GM21390 (cell line): ENCODE data around the gene GSDMA.

ENCODE experiments used
- ATAC-seq: cut with Tn5 transposase; IDR thresholded peaks from one replicate; pipeline ENCODE4 v1.9.1; 2021; ENCODE audit not compliant: unreplicated experiment

The GSDMA gene

DNA sequence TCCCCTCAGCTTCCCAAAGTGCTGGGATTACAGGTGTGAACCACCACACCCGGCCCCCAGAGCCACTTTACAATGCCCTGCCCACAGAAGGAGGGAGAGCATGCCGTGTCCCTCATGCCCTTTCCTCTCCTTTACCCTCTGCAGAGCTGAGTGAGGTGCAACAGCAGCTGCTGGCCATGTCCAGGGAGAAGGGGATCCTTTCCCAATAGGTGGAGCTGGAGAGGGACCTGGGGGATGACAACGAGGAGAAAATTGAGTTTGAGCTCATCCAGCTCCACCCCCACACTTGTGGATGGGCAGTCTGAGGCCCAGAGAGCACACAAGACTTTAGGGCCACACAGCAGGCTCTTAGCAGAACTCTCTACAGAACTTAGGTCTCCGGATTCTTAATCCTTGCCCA, 7.9 kb upstream of the GSDMA start:
- ATAC-seq = no peak

DNA sequence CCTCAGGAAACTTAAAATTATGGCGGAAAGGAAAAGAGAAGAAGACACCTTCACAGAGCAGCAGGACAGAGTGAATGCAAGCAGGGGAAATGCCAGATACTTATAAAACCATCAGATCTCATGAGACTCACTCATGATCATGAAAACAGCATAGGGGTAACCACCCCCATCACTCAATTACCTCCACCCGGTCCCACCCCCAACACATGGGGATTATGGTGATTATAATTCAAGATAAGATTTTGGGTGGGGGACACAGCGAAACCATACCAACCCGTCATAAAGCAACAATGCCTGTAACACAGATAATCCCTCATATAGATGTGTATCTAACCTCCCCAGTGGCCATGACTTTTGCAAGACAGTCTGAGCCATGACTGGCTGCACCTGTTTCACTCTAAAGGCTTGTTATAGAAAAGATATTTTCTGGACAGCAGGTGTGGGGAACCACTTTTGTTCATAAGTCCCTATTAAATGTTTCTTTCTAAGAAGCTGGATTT, 7.0 kb upstream of the GSDMA start:
- no peak for ATAC-seq

DNA sequence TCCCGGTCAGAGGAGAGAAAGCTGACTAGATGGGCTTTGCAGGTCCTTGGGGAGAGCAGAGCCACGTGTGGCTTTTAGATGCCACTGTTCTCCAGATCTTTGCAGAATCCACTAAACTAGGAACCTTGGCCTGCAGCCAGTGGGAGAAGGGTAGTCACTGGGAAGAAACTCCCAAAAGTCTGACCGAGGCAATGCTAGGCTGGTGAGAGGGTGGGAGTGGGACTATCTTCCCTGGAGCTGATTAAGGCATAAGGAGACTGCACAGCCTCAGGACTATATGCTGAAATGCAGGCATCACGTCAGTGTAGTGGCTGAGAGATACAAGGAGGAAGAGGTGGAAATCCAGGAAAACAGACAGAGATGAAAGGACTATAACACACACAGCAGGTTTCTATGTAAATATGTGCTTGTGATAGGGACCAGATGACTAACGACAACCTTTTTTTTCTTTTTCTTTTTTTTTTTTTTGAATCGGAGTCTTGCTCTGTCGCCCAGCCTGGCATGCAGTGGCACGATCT, 2.2 kb upstream of the GSDMA start:
- ATAC-seq = no peak

DNA sequence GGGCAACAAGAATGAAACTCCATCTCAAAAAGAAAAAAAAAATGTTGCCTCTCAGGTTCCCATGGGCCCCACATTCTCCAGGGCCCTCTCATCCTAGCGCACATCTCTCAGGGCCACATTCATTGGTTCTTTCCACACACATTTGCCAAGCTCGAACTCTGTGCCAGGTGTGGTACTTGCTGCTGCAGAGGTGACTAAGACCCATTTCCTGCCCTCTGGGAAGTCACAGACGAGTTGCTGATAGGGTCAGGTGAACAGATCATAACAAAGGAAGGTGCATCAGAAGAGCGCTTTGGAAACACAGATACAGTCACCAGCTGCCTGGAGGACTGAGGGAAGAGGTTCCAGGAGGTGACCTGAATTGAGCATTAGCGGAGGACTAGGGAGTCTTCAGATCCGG, 1.0 kb downstream of the GSDMA start:
- no peak for ATAC-seq

DNA sequence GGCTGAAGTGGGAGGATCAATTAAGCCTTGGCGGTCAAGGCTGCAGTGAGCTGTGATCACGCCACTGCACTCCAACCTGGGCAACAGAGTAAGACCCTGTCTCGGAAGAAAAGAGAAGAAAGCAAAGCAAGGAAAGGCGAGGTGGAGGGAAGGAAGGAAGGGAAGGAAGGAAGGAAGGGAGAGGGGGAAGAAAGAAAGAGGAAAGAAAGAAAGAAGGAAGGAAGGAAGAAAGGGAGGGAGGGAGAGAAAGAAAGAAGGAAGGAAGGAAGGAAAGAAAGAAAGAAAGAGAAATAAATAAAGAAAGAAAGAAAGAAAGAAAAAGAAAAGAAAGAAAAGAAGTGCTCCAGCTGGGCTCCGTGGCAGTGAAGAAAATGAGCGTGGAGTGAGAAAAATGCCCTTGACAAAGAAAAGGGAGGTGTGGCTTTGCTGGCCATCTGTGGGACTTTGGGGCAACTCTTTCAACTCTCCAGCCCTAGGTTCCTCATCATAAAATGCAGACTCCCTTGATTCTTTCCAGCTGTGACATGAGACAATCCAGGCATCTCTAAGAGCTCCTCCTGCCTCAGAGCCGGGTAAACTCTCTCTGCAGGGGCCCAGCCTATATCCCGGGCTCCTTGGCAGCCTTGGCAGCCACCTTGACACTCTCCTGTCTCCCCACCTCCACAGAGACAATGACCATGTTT, 2.4 kb downstream of the GSDMA start:
- ATAC-seq = no peak

DNA sequence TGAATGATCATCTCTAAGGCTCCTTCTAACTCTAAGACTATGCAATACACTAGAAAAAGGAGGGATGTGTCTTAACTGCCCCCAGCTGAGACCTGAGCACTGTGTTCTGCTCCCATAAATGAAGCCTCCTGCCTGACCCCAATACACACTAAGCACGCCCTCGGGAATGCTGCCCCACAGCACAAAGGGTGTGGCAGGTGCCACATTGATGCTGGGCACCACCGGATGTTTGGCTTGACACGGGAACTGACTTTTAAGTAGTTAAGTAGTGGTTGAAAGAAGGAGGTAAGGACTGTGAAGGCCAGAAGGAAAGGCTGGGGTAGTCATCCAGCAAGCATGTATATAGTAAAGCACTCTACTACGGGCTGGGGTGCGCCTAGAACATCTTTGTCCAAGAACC, 4.0 kb downstream of the GSDMA start:
- ATAC-seq = no peak

DNA sequence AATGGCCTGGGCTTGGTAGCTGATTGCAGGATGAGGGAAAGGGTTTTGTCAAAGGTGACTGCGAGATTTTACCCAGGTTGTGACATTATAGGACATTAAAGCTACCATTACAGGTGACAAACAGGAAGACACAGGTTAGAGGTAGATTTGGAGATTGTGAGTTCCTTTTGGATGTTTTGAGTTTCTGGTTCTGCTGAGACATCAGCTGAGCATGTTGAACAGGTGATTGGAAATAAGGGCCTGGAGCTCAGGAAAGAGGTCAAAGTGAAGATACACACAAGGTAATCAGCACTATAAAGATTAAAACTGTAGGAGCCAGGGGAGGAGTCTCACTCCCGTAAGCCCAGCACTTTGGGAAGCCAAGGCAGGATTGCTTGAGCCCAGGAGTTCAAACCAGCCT, 6.0 kb downstream of the GSDMA start:
- no peak for ATAC-seq

DNA sequence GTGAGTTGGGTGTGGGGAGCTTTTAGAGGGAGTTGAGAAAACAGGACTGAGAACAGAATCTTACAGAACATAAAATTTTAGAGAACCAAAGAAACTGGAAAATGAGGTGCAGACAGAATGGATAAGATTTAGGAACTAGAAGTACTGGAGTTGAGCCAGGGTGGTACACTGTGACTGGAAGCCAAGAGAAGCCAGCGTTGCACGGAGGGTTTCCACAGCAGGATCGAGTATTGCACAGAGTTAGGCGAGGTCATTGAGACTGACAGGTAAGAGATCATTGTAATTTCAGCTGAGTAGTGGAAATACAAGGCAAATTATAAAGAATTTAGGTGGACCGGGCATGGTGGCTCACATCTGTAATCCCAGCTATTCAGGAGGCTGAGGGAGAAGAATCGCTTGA, 6.6 kb downstream of the GSDMA start:
- ATAC-seq = no peak

DNA sequence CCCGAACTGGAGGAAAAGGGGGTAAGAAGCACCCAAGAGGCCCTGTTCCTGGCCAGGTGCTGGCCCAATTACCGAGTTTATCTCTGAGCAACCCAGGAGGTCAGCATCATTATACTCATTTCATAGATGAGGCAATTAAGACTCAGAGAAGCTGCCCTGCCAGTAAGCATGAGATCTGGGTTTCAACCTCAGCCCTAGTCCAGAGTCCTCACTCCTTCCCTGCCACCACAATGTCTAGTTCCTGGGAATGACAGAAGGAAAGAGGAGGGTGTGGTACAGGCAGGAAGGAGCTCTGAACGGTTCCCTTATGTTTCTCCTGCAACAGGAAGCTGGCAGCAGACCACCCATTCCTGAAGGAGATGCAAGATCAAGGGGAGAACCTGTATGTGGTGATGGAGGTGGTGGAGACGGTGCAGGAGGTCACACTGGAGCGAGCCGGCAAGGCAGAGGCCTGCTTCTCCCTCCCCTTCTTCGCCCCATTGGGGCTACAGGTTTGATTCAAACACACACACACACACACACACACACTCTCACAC, 7.4 kb downstream of the GSDMA start:
- no peak for ATAC-seq

DNA sequence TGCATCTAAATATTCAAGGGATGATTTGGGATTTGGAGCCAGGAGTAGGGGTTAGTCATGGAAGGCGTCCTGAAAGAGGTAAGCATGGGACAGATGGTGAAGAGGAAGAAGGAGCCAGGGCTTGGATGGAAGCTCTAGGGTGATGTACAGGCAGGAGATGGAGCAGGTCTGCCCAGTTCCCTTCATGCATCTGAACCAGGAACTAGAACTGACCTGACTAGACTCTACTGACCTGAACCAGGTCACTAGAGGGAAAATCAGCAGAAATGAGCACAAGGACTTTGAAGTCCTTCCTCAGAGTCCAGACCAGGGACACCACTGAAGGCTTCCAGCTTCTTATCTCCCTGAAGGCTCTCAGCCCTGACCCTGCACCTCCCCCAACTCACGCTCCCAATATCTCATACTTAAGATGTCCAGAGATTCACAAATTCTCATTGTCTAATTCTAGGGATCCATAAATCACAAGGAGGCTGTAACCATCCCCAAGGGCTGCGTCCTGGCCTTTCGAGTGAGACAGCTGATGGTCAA, 8.3 kb downstream of the GSDMA start:
- ATAC-seq = no peak

DNA sequence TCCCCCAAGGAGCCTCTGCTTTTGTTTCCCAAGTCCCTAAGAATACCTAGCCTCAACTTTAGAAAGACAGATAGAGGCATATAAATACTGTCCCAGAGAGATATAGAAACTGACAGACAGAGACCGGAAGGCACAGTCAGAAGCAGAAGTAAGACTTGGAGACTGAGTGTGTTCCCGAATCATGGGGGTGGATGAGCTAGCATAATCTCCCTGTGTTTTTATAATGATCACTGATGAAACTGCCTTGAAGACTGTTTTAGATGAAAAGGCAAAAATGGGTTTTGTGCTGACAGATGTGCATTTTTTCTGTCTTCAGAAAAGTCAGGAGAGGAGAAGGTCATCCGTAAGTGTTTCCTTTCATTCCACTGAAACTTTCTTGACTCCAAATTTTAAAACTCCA, 9.5 kb downstream of the GSDMA start:
- no peak for ATAC-seq

DNA sequence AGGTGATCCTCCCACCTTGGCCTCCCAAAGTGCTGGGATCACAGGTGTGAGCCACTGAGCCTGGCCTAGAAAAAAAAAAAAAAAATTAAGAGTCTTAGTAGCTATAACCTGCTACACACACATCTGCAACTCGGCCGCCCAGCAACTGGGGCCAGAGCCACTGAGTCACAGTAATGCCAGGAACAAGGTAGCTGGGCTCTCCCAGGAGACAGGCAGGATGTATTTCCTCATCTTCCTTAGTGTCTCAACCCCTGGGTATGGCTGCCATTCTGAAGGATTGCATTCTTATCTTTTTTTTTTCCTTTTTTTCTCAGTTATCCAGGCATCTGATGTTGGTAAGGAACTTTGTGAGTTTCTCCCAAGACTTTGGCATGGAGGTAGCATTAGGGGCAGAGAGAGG, 10.7 kb downstream of the GSDMA start:
- no peak for ATAC-seq

DNA sequence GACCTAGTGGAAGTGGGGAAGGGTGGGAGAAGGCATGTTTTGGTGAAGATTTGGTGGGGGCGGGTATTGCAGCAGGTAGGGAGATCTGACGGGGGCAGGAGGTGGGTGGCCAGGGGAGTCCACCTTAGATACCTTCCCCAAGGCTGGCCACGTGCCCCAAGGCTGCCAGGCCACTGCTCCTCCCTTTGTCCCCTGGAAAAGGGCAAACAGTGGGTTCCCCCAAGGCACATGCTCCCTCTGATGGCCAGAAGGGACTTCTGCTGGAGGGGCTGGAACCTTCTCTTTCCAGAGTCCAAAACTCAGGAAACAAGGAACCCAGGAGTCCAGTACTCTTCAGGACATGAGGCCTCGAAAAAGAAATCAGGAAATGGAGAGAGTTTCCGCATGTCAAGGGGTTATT, 11.6 kb downstream of the GSDMA start:
- ATAC-seq = no peak

DNA sequence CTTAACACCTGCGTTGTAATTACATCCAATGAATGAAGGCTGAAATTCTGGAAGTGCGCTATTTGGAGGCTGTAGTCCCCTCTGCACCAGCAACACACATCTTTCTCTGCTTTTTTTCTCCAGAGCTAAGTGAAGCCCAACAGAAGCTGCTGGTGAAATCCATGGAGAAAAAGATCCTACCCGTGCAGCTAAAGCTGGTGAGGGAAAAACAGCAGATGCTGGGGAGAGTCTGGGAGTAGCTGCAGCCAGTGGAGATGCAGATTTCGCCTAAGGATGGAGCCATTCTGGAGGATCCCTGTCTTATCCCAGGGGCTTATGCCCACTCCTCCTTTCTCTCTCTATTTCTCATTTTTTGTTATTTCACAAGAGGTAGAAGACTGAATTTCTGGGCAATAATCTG, 13.0 kb downstream of the GSDMA start:
- no peak for ATAC-seq

DNA sequence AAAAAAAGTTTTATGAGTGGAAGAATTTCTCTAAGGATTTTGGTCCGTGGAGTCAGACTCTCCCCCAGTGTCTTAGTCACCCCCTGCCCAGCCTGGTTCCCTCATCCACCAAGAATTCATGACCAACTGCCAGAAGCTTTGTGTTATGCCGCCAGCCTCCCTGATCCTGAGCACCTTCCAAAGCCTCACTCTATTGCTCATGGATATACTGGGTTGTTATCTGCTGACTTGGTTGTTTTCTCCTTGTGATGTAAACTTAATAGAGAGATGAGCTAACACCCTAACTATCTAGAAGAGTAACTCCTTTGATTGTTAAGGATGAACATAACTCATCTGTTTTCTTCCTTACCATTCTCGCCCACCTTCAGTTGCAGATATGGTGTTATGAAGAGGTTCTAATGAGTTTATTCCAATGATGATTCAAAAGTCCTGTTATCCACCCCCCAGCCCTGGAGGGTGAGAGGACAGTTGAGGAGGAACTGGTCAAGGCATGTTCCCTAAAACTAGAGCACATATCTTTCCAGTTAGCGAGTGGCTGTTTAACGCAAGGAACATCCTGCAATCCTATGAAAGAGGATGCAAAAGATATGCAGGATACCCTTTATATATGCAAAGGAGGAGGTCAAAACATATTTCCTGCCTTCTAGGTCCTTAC, 16.3 kb downstream of the GSDMA start:
- ATAC-seq = no peak

DNA sequence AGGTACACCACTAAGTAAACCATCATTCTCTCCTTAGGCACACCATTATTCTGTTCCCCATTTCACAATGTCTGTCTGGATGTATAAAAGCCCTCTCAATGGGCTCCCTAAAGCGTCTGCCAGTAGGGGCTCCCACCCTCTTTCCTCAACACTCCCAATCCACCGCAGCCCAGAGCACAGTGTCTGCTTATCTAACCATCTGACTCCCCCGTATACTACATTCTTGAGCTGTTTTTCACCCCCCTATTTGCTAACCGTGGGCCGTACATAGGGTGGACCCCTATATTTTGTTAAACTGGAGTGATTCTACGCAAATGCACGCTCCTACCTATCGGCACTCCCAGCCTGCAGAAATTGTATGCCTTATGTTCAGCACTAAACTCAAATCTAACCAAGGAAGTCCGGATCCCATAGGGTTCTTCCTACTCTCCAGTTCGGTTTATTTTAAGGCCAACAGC, 17.1 kb downstream of the GSDMA start:
- peak; percentile 15 for ATAC-seq

DNA sequence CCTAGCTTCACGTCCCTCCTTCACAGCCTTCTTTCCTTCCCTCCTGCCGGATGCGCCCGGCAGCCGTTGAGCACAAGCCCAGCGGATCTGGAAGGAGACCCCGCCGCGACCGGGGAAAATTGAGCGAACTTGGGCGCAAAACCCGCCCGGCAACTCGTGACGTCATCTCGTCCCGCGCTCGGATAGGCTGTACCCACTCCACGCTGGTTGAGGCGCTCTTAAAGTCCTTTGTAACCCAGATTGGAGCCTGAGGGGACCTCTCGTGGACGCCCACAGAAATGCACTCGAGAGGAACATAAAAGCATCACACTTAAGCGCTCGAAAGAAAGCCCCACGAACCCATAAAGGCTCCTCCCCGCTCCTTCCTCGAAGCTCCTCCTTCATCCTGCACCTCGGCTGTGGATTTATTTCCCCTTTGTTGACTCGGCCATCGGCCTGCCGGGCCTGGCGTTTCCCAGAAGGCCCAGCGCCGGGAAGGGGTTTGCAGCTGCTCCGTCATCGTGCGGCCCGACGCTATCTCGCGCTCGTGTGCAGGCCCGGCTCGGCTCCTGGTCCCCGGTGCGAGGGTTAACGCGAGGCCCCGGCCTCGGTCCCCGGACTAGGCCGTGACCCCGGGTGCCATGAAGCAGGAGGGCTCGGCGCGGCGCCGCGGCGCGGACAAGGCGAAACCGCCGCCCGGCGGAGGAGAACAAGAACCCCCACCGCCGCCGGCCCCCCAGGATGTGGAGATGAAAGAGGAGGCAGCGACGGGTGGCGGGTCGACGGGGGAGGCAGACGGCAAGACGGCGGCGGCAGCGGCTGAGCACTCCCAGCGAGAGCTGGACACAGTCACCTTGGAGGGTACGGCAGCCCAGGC, 17.8 kb downstream of the GSDMA start, which contains the start of gene PSMD3:
Gene PSMD3, plus strand, starts transcription at position 457 of the 856 bp plus-strand sequence. Its CDS starts 164 bp downstream, at position 621.
- peak; percentile 88 for ATAC-seq

DNA sequence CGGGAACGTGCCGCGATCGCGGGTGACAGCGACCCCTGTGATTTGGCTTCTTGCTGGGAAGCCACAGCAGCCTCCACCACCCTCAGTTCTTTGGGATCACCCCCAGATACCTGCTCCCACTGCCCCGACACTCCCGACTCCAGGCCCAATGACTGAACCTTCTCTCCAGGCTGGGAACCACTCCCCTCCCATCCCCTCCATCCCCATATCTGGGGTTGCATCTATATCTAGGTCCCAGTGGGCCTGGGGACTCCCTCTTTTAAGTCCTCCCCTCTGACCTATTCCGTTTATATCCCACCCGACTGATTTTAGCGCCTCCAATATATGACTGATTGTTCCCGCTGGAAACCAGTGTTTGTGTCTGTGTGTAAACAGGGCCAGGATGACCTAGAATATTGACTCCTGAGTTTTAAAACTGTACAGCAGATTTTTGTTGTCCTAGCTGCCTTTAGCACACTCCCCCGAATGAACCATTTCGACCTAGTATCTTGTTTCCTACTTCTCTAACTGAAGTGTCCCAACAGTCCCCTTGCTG, 18.5 kb downstream of the GSDMA start:
- no peak for ATAC-seq

DNA sequence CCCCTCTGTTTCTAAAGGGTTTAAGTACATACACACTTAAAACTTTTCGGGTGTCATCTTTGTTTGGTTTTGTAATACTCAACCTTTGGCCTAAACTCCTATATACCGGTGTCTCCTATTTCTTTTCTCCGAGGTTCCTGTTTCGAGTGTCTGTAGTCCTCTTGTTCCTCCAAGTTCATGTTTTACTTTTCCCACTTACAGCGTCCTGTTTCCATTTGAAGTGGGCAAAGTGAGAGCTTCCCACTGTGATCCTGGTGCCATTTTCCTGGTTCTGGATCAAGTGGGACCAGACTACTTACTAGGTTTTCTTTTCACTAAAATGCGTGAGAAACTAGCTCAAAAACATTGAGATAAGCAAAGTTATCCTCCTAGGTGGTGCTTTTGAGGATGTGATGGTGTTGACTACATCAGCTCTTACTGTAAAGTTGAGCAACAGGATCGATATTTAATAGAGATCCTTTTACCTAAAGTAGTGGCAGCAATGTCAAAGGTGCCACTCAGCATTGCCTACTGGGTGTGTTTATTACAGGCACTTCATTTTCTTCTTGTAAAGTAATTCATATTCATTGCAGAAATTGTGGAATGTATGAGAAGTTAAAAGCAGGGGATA, 19.1 kb downstream of the GSDMA start:
- no peak for ATAC-seq

DNA sequence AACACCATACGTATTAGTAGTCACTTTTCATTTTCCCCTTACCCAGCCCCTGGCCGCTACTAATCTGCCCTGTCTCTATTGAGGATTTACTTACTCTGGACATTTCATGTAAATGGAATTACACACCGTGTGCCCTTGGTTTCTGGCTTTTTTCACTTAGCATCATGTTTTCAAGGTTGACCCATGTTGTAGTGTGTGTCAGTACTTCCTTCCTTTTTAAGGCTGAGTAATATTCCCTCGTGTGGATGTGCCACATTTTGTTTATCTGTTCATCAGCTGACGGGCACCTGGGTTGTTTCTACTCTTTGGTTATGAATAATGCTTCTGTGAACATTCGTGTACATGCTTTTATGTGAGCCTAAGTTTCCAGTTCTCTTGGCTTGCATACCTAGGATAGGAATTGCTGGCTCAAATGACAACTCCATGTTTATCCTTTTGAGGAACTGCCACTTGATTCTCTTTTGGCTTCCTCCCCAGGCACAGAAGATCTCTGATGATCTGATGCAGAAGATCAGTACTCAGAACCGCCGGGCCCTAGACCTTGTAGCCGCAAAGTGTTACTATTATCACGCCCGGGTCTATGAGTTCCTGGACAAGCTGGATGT, 25.5 kb downstream of the GSDMA start:
- no peak for ATAC-seq
